ENCODE measurements around the gene RUNX1. TPM values are rescaled to one million over a fixed set of nuclear protein-coding genes. Genes with fewer than 3 reads are reported as not detected.

Gene RUNX1
- total and polyA plus RNA-seq, 2 donors (not counting 3 experiments of a cell fraction or from before 2014, with no cell fraction given): 4.6 to 17.9 TPM

GRCh38 chr21:34799092-34799491 is 250.0 kb downstream of the RUNX1 start:
- Histone ChIP-seq H3K9ac (replicated peaks; ENCODE audit: extremely low read depth, insufficient read depth, low read length) (no peak overlapping the region), H4K20me1 (replicated peaks; ENCODE audit: control insufficient read depth, extremely low read depth, insufficient read depth, low read length) (no peaks in the 10 kb centered on the region), H3K27ac (ENCODE audit: insufficient read depth, low read depth, low read length) (no peak overlapping the region), H2AFZ (ENCODE audit: low read depth, low read length) (no peak overlapping the region), H3K27me3 (ENCODE audit: control insufficient read depth in 2 of 2, insufficient read depth in 2 of 2, low read length in 2 of 2) (no peaks in the 10 kb centered on the region), H3K4me2 (ENCODE audit: insufficient read depth, low read length) (no peak overlapping the region), H3K9me3 (replicated peaks; ENCODE audit: control insufficient read depth, insufficient read depth, low read length) (no peaks in the 10 kb centered on the region), H3K36me3 (ENCODE audit: control insufficient read depth in 2 of 2, extremely low read depth in 1 of 2, insufficient read depth in 2 of 2, low read length in 2 of 2) (peaks cover 0 to 4% of the 10 kb centered on the region in 2 experiments), H3K4me1 (ENCODE audit: control insufficient read depth, extremely low read depth, insufficient read depth, low read length) (no peaks in the 10 kb centered on the region), H3K4me3 (replicated peaks in 1 of 3; ENCODE audit: insufficient read depth in 1 of 3, low read depth in 1 of 3, low read length in 3 of 3) (no peak overlapping the region), H3K79me2 (ENCODE audit: control insufficient read depth, insufficient read depth, low read length) (peaks cover 6% of the 10 kb centered on the region), H3K9me1 (replicated peaks; ENCODE audit: control insufficient read depth, extremely low read depth, insufficient read depth, low read length) (no peaks in the 10 kb centered on the region)
- BruUV-seq (replicated peaks): no TSS peak
- CTCF ChIA-PET: no interaction called here
- dilution Hi-C loops (cut with MboI; ENCODE audit: extremely low pct_ligation_motif_present, low sequenced_read_pairs): no loop called here
- intact Hi-C loops (cut with micrococcal nuclease): no loop called here
- TF ChIP-seq GATA2 (IDR thresholded peaks at IDR 0.05; ENCODE audit: insufficient read depth, insufficient read length, low read depth, low read length): no peak
- POLR2A ChIA-PET: no interaction called here
- DNase-seq (ENCODE audit: low read depth, low spot score) (no peak), FAIRE-seq (no peak)

DNA sequence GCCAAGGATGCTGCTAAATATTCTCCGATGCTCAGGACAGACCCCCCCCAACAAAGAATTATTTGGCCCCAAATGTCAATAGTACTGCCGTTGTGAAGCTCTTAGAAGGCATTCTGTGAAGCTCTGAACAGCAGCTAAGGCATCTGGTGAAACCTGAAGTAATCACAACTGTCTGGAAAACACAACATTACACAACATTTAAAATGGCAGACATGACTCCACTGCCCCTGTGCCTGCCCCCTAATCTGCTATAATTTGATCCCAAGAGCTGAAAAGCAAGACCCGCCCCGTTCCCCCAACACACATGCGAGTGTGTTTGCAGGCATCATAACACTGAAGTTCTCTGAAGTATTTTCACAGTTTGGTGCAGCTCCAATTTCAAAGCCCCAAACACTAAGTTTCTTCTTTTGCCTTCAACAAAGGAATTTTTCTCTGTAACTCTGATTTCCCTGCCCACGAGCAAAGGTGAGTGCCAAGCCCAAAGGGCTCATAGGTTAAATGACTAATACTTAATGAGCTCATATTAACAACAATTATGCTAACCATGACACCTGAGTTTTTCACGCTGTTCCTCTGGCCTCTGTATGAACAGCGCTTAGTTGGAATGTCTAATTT is 251.1 kb downstream of the RUNX1 start:
- intact Hi-C loops (cut with micrococcal nuclease): no loop called here
- DNase-seq (ENCODE audit: low read depth, low spot score) (no peak), FAIRE-seq (no peak)
- no peak overlapping the region for H3K4me3 ChIP-seq (replicated peaks in 1 of 3; ENCODE audit: insufficient read depth in 1 of 3, low read depth in 1 of 3, low read length in 3 of 3)
- dilution Hi-C loops (cut with MboI; ENCODE audit: extremely low pct_ligation_motif_present, low sequenced_read_pairs): no loop called here
- CTCF ChIA-PET: interaction anchor here (1.0 to 1.4 kb wide), 3 partner anchors 10 to 105 kb away, joined by 3 to 5 read pairs (median 3); no protein-coding TSS in a partner anchor
- no peaks in the 10 kb centered on the region for H3K9me1 ChIP-seq (replicated peaks; ENCODE audit: control insufficient read depth, extremely low read depth, insufficient read depth, low read length)
- H4K20me1 ChIP-seq (replicated peaks; ENCODE audit: control insufficient read depth, extremely low read depth, insufficient read depth, low read length): no peaks in the 10 kb centered on the region
- H3K36me3 ChIP-seq (ENCODE audit: control insufficient read depth in 2 of 2, extremely low read depth in 1 of 2, insufficient read depth in 2 of 2, low read length in 2 of 2): peaks cover 0 to 4% of the 10 kb centered on the region in 2 experiments
- no peak for TF ChIP-seq MYC (IDR thresholded peaks at IDR 0.05; ENCODE audit: low read depth, low read length)
- TF ChIP-seq POLR2AphosphoS5 (IDR thresholded peaks at IDR 0.05; ENCODE audit: insufficient read depth, low read depth, low read length): no peak
- no peak for TF ChIP-seq GATA2 (IDR thresholded peaks at IDR 0.05; ENCODE audit: insufficient read depth, insufficient read length, low read depth, low read length)
- no peak for TF ChIP-seq POLR2A (IDR thresholded peaks at IDR 0.05; ENCODE audit: low read depth, low read length)
- TF ChIP-seq, protein P1, sequence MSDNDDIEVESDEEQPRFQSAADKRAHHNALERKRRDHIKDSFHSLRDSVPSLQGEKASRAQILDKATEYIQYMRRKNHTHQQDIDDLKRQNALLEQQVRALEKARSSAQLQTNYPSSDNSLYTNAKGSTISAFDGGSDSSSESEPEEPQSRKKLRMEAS (IDR thresholded peaks at IDR 0.05; ENCODE audit: insufficient read depth, insufficient read length): no peak
- TF ChIP-seq, protein P2, sequence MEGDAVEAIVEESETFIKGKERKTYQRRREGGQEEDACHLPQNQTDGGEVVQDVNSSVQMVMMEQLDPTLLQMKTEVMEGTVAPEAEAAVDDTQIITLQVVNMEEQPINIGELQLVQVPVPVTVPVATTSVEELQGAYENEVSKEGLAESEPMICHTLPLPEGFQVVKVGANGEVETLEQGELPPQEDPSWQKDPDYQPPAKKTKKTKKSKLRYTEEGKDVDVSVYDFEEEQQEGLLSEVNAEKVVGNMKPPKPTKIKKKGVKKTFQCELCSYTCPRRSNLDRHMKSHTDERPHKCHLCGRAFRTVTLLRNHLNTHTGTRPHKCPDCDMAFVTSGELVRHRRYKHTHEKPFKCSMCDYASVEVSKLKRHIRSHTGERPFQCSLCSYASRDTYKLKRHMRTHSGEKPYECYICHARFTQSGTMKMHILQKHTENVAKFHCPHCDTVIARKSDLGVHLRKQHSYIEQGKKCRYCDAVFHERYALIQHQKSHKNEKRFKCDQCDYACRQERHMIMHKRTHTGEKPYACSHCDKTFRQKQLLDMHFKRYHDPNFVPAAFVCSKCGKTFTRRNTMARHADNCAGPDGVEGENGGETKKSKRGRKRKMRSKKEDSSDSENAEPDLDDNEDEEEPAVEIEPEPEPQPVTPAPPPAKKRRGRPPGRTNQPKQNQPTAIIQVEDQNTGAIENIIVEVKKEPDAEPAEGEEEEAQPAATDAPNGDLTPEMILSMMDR (IDR thresholded peaks at IDR 0.05; ENCODE audit: extremely low read depth in 1 of 2, insufficient read depth in 1 of 2, low read depth in 1 of 2, low read length in 2 of 2): no peak
- no peak for TF ChIP-seq JUN (IDR thresholded peaks at IDR 0.05; ENCODE audit: borderline replicate concordance, insufficient read depth, insufficient read length, low read depth)
- TF ChIP-seq EZH2 (IDR thresholded peaks at IDR 0.05; ENCODE audit: borderline replicate concordance, low read depth, low read length, severe bottlenecking): no peak
- no peak for TF ChIP-seq FOS (IDR thresholded peaks at IDR 0.05; ENCODE audit: borderline replicate concordance, insufficient read depth, low read length)
- H3K27me3 ChIP-seq (ENCODE audit: control insufficient read depth in 2 of 2, insufficient read depth in 2 of 2, low read length in 2 of 2): no peaks in the 10 kb centered on the region
- POLR2A ChIA-PET: no interaction called here
- no TSS peak for BruUV-seq (replicated peaks)
- H3K9me3 ChIP-seq (replicated peaks; ENCODE audit: control insufficient read depth, insufficient read depth, low read length): no peaks in the 10 kb centered on the region
- H3K4me1 ChIP-seq (ENCODE audit: control insufficient read depth, extremely low read depth, insufficient read depth, low read length): no peaks in the 10 kb centered on the region
- H2AFZ ChIP-seq (ENCODE audit: low read depth, low read length): no peak overlapping the region
- no peak overlapping the region for H3K4me2 ChIP-seq (ENCODE audit: insufficient read depth, low read length)
- peaks cover 2% of the 10 kb centered on the region for H3K79me2 ChIP-seq (ENCODE audit: control insufficient read depth, insufficient read depth, low read length)
- no peak overlapping the region for H3K27ac ChIP-seq (ENCODE audit: insufficient read depth, low read depth, low read length)
- H3K9ac ChIP-seq (replicated peaks; ENCODE audit: extremely low read depth, insufficient read depth, low read length): no peak overlapping the region

All from endothelial cell of umbilical vein (primary cell).